Nephron (organoid): Measurements from ENCODE around the gene HNRNPA1L2.
"Not testable (repeated sequence)": the region's sequence is repeated elsewhere in the genome, so short reads cannot be mapped to it uniquely, and the experiment has no call there.

Source experiments
- H3K27ac Mint-ChIP-seq, 3 experiments: 2 replicates each; pipeline ENCODE4 v1.8.0; 2020; ENCODE audit warnings: mixed read lengths in 3 of 3, mild to moderate bottlenecking in 2 of 3, moderate library complexity in 1 of 3
- H3K27me3 Mint-ChIP-seq: 2 replicates; pipeline ENCODE4 v1.8.0; 2021; ENCODE audit warnings: low read depth, mild to moderate bottlenecking, moderate library complexity, mixed read lengths
- H3K36me3 Mint-ChIP-seq: 2 replicates; pipeline ENCODE4 v1.8.0; 2020; ENCODE audit warnings: low read depth, mixed read lengths
- H3K4me1 Mint-ChIP-seq: 2 replicates; pipeline ENCODE4 v1.8.0; 2020; ENCODE audit warnings: mixed read lengths
- H3K4me3 Mint-ChIP-seq, 3 experiments: 2 replicates each; pipeline ENCODE4 v1.8.0; 2020; ENCODE audit warnings: mild to moderate bottlenecking in 3 of 3, mixed read lengths in 3 of 3, moderate library complexity in 2 of 3
- H3K9me3 Mint-ChIP-seq: 2 replicates; pipeline ENCODE4 v1.8.0; 2020; ENCODE audit warnings: mixed read lengths
- CTCF ChIP-seq, 3 experiments: fragments of 200-600 bp; sonication (generic); IDR thresholded peaks; one replicate each; pipeline ENCODE4 v1.5.0; 2021; ENCODE audit warnings: antibody characterized with exemption in 3 of 3; ENCODE audit not compliant: unreplicated experiment in 3 of 3

HNRNPA1L2 gene

DNA sequence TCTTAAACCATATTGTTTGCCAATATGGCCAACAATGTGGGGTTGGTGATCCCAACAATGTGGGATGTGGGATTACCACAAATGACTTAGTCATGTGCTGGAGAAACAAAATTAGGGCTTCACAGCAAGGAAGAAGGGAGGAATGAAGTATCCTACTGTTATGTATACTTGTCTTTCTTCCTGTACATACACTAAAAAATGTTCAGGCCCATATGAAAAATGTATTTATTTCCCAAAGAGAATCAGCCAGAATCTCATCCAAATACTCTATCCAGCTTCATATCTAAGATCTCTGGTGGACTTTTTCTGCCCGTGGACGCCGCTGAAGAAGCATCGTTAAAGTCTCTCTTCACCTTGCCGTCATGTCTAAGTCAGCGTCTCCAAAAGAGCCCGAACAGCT is at the start of gene HNRNPA1L2:
Gene HNRNPA1L2, plus strand, starts transcription at position 301 of the 400 bp plus-strand sequence. Its CDS starts 62 bp downstream, at position 363.
- Mint-ChIP-seq H3K9me3 (no peaks in the 10 kb centered on the region), H3K27ac (no peak within 1 kb of the TSS), H3K4me3 (no peak within 1 kb of the TSS), H3K4me1 (peaks cover 8% of the 10 kb centered on the region), H3K27me3 (no peaks in the 10 kb centered on the region), H3K36me3 (peaks cover 43% of the 10 kb centered on the region)
- TF ChIP-seq CTCF (IDR thresholded peaks at IDR 0.05; ENCODE audit: unreplicated experiment in 3 of 3) = no peak

DNA sequence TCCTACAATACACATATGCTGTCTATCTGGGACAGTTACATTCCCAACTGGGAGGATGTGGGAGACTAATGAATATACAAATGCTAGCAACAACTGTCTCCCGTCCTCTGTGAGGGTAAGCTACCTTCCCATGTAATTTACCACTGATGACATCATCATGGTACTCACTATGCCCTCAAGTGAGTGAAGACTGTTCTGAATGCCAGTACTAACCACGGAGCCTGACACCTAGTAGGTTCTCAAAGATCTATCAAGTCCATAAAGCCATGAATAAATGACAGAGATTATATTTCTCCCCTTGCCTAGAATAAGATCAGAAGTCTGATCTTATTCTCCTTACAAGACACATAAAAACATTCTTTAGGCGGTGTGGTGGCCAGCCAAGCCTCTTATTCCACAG is 49.1 kb upstream of the HNRNPA1L2 start:
- not testable (repeated sequence) for H3K36me3 Mint-ChIP-seq, H3K27ac Mint-ChIP-seq, H3K27me3 Mint-ChIP-seq, H3K4me3 Mint-ChIP-seq, H3K4me1 Mint-ChIP-seq, H3K9me3 Mint-ChIP-seq

DNA sequence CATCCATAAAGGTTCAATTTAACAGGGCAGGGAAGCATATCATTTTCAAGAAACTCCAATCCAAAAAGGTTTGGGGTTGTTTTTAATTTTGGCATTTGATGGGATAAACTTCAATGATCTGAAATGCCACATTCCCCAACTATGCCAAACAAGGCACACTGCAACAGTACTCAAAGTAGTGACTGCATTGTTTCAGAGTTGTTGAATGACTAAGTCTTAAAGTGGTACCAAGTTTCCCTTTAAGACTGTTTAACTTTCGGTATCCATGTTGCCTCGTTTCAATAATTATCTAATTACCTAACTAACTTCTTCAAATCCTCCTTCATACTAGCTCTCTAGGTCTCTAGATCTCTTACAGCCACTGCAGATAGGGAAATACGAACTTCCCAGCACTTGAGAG is 48.4 kb upstream of the HNRNPA1L2 start:
- H3K27ac Mint-ChIP-seq, H3K4me3 Mint-ChIP-seq: not testable (repeated sequence)

GRCh38 chr13:52594295-52594694 is 47.9 kb upstream of the HNRNPA1L2 start:
- not testable (repeated sequence) for H3K4me1 Mint-ChIP-seq, H3K9me3 Mint-ChIP-seq, H3K27ac Mint-ChIP-seq, H3K27me3 Mint-ChIP-seq, H3K4me3 Mint-ChIP-seq, H3K36me3 Mint-ChIP-seq

More for the DNA sequence above, 48.4 kb upstream of the HNRNPA1L2 start:
- H3K4me1 Mint-ChIP-seq, H3K27me3 Mint-ChIP-seq, H3K36me3 Mint-ChIP-seq, H3K9me3 Mint-ChIP-seq: not testable (repeated sequence)

- Mint-ChIP-seq H3K4me1 (peaks cover 23% of the 10 kb centered on the region), H3K4me3 (peak overlapping the region in 2 of 3 experiments; percentile 38 to 41), H3K27me3 (peaks cover 3% of the 10 kb centered on the region), H3K36me3 (no peaks in the 10 kb centered on the region), H3K9me3 (no peaks in the 10 kb centered on the region), H3K27ac (peak overlapping the region in 1 of 3 experiments; percentile 16)
- TF ChIP-seq CTCF (IDR thresholded peaks at IDR 0.05; ENCODE audit: unreplicated experiment in 3 of 3) = no peak
Measured at GRCh38 chr13:52597676-52598075, 44.6 kb upstream of the HNRNPA1L2 start.

DNA sequence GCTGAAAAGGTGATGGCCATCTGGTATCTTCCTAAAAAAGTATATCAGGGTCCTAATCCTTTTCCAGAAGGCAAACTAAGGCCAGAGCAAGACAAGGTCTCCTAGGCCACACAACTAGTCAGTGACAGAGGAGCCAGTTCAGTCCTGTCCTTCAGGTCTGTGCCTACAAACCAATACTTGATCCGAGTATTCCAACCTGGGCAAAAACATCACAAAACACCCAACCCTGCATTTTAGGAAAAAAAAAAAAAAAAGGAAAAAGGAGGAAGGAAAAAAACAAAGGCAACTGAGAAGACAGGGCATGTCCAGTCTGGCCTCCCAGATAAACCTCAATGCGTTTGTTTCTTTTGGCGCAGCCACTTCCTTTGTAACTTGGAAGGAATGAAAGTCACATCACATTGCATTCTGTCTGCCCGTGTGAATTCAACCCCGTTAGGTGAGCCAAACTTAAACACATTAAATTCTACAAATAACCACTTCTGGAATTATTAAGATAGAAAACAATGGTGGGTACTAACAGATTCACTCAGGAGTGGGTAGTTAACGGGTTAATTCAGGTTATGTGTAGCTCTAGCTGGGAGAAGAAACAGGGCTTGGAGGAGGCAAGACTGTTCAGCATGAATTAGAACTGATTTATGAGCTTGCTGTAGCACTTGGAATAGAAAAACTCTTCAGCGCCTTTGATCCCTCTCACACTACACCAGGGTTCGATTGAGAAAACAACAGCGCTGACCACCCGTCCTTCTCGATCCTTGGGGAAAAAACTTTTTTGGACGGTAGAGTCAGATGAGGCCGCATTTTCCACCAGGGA is 43.0 kb upstream of the HNRNPA1L2 start:
- H3K4me3 Mint-ChIP-seq = peak overlapping the region; percentile 91 to 96 (median 92)
- no peaks in the 10 kb centered on the region for H3K36me3 Mint-ChIP-seq
- H3K27me3 Mint-ChIP-seq = peaks cover 2% of the 10 kb centered on the region
- H3K27ac Mint-ChIP-seq = peak overlapping the region; percentile 98 to 100 (median 99)
- H3K9me3 Mint-ChIP-seq = no peaks in the 10 kb centered on the region
- peaks cover 24% of the 10 kb centered on the region for H3K4me1 Mint-ChIP-seq
- TF ChIP-seq CTCF (IDR thresholded peaks at IDR 0.05; ENCODE audit: unreplicated experiment in 3 of 3) = no peak

- Mint-ChIP-seq H3K4me1 (peaks cover 24% of the 10 kb centered on the region), H3K9me3 (no peaks in the 10 kb centered on the region), H3K27me3 (no peaks in the 10 kb centered on the region), H3K4me3 (peak overlapping the region; percentile 91 to 96 (median 92)), H3K27ac (peak overlapping the region; percentile 98 to 100 (median 99)), H3K36me3 (no peaks in the 10 kb centered on the region)
- TF ChIP-seq CTCF (IDR thresholded peaks at IDR 0.05; ENCODE audit: unreplicated experiment in 3 of 3) = no peak
Measured at GRCh38 chr13:52599848-52600603, 42.2 kb upstream of the HNRNPA1L2 start.
